D721Med (cell line): ENCODE data around the gene CNST.

Experiments
- DNase-seq: peaks from one replicate; pipeline ENCODE4 v3.0.0; 2011; ENCODE audit warnings: low spot score; ENCODE audit not compliant: insufficient read length
- FAIRE-seq: peaks from 2 replicates; lab custom pipeline; 2011; peaks lifted over from hg19 to GRCh38; lab: Jason Lieb, UNC
- TF ChIP-seq, protein P1 (sequence below): IDR thresholded peaks from 2 replicates; pipeline ENCODE4 v1.5.1; 2012; ENCODE audit warnings: mild to moderate bottlenecking, control low read depth; ENCODE audit not compliant: insufficient read depth; ENCODE audit errors: missing control alignments

CNST gene

DNA sequence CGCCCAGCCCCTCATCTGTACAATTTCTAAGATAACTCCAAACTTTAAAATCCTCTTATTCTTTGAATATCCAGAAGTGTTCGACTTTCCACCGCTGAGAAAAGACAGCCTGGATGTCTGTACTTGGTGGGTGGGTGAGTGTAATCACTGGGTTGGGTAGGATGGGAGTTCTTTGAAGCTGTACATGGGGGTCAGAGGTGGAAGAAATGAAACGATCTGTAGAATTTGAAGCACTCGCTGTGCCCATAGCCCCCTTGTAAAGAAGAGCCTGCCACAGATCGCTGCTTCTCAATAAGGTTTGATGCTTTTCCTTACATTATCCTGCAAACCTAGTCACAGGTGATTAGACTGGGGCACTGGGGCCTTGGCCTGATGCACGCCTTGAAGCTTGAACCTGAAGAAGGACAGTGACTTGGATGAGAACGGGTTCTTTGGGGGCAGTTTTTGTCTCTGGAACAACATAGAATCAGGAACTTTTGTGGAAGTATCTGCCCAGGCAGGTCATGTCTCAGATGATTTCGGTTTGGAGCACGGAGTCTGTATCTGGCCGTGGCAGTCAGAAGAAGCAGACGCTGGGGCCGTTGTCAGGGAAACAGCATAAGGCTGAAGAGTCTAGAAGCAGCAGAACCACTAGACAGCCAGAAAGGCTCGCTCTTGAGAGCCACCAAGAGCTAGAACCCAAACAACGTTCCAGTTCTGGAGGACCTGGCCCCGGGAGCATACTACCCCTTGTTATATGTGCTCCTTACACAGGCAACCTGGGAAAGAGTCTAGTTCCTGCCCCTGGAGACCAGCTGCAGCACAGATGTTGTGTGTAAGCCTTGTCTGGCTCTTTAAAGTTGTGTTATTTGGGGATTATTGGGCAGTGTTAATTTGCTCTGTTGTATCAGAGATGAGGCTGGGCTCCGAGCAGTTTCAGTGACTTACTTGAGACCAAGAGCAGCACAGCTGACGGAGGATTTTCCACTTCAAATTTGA, 112.8 kb downstream of the CNST start:
- DNase-seq (no peak), FAIRE-seq (no peak)
- TF ChIP-seq, protein P1, sequence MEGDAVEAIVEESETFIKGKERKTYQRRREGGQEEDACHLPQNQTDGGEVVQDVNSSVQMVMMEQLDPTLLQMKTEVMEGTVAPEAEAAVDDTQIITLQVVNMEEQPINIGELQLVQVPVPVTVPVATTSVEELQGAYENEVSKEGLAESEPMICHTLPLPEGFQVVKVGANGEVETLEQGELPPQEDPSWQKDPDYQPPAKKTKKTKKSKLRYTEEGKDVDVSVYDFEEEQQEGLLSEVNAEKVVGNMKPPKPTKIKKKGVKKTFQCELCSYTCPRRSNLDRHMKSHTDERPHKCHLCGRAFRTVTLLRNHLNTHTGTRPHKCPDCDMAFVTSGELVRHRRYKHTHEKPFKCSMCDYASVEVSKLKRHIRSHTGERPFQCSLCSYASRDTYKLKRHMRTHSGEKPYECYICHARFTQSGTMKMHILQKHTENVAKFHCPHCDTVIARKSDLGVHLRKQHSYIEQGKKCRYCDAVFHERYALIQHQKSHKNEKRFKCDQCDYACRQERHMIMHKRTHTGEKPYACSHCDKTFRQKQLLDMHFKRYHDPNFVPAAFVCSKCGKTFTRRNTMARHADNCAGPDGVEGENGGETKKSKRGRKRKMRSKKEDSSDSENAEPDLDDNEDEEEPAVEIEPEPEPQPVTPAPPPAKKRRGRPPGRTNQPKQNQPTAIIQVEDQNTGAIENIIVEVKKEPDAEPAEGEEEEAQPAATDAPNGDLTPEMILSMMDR, result no peak

GRCh38 chr1:246679794-246680177, 113.5 kb downstream of the CNST start:
- FAIRE-seq, result no peak
- TF ChIP-seq, protein P1, result no peak
- no peak for DNase-seq

GRCh38 chr1:246680190-246680589, 113.9 kb downstream of the CNST start:
- FAIRE-seq, result no peak
- TF ChIP-seq, protein P1, result no peak

GRCh38 chr1:246680696-246681130, 114.5 kb downstream of the CNST start:
- no peak for FAIRE-seq

More at GRCh38 chr1:246680190-246680589, 113.9 kb downstream of the CNST start:
- no peak for DNase-seq

DNA sequence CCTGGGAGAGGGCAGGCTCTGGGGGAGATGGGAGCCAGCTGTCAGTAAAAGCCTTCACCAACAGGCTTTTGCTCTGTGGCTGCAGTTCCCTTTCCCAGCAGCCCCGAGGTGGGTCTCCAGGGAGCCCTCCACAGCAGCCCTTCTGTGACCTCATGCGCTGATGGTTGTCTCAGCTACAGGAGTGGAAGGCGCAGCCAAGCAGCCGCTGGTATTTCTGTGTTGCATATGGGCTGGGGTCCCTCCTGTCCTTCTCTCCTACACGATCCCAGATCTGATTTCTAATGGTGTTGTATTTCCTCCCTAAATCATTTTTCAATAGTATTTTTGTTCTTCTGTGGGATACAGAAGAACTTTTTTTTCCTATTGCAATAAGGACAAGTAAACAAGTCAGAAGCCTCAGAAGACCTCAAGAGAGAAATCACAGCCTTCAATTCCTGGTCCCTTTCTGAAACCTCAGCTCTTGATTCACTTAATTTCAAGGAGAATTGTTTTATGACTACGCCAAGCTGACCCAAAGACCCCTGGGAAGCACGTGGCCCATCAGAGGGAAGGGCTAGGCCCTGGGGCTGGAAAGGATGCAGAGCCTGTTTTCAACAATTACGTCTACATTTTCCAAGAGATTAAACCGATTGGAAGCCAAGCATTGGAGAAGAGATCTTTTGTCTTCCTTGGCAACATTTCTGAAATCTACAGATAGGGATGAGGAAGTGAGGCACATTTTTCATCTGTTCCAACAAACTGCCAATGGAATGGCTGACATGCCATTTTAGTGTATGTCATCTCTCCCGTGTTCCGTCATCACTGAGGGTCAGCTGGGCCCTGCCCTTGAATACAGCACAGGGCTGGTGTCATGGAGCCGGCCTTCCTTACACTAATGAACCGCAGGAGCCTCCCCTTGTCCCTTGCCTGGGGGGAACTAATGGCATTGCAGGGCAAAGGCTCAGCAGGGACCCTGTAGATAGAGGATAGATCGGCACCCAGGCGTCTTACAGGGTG, 115.9 kb downstream of the CNST start:
- no peak for DNase-seq
- FAIRE-seq, result no peak
- TF ChIP-seq, protein P1, result no peak

More at GRCh38 chr1:246680696-246681130, 114.5 kb downstream of the CNST start:
- DNase-seq, result no peak
- TF ChIP-seq, protein P1, result no peak

DNA sequence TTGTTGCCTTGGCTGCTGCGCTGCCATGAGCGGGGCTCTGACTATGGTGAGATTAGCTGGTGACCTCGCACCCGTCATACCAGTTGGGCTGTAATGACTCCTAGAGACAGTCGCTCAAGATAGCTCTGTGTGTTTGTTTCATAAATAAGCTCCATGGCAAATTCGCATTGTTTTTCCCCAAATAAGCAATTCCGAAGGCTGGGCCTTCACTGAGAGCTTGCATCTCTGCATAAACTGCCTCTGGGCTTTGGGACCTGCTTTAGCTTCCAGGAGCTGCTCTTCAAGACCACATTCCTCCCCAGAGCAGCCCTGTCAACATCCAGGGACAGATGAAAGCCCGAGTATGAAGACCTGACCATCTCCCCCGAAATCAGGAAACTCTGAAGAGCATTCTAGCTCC, 117.3 kb downstream of the CNST start:
- TF ChIP-seq, protein P1, result no peak
- no peak for FAIRE-seq
- DNase-seq, result no peak
